Measurements from ENCODE around the gene PROS1. TPM values are rescaled to one million over a fixed set of nuclear protein-coding genes. Genes with fewer than 3 reads are reported as not detected.

Gene PROS1
- total and polyA plus RNA-seq, 2 of the 8 experiments (the other 6 are each of a cell fraction or from before 2014, with no cell fraction given) = 0.65 to 2.5 TPM

DNA sequence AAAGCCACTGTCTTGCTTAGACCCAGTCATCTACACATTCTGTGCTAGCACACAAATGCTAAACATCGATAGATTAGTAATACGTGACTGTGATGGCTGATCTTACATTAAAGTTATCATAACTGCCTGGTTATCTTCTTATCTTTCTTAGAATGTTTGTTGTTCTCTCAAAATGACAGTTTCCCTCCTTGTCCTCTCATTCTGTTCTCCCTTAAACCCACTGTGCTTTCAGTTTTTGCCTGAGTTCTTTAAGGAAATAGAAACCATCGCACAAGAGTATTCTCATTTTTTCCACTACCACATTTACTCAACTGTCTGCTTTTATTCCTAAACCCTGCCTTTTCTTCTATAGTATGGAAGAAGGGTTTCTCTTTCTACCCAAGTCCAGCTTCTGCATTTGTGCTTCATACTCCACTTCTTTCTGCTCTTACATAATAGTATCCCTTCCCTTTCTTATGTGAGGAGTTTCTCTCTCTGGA, 37.6 kb upstream of the PROS1 start:
- Histone ChIP-seq H3K4me3 (ENCODE audit: extremely low read depth in 1 of 4, insufficient read depth in 2 of 4, low read depth in 3 of 4, low read length in 4 of 4) (no peak overlapping the region), H3K79me2 (ENCODE audit: control insufficient read depth in 1 of 2, insufficient read depth in 2 of 2, low read length in 2 of 2) (no peaks in the 10 kb centered on the region), H2BK120ac (replicated peaks; ENCODE audit: low read depth, low read length) (no peak overlapping the region), H3K36me3 (ENCODE audit: control insufficient read depth in 2 of 4, insufficient read depth in 4 of 4, low read length in 3 of 4) (no peaks in the 10 kb centered on the region), H2BK12ac (ENCODE audit: low read depth, low read length) (no peak overlapping the region), H3K18ac (ENCODE audit: extremely low read depth, low read length) (no peak overlapping the region), H4K91ac (replicated peaks; ENCODE audit: insufficient read length, low read length) (no peak overlapping the region), H3K4me1 (replicated peaks in 1 of 4; ENCODE audit: control insufficient read depth in 3 of 4, insufficient read depth in 4 of 4, low read length in 3 of 4) (no peaks in the 10 kb centered on the region), H4K8ac (ENCODE audit: extremely low read depth, insufficient read depth, low read length) (no peak overlapping the region), H2BK20ac (ENCODE audit: low read length) (no peak overlapping the region), H2BK5ac (ENCODE audit: low read depth, low read length) (no peak overlapping the region), H3K14ac (ENCODE audit: insufficient read length) (no peak overlapping the region), H4K20me1 (replicated peaks in 1 of 2; ENCODE audit: control insufficient read depth in 1 of 2, insufficient read depth in 2 of 2, low read length in 2 of 2) (no peaks in the 10 kb centered on the region), H3K23me2 (ENCODE audit: low read depth, low read length) (no peaks in the 10 kb centered on the region), H2AFZ (ENCODE audit: low read length) (no peak overlapping the region), H3K27me3 (replicated peaks in 1 of 4; ENCODE audit: control insufficient read depth in 3 of 4, extremely low read depth in 1 of 4, insufficient read depth in 3 of 4, low read length in 3 of 4) (no peaks in the 10 kb centered on the region), H3K56ac (replicated peaks; ENCODE audit: insufficient read length, low read depth, low read length) (no peak overlapping the region), H3K9me3 (ENCODE audit: insufficient read depth in 2 of 2, low read depth in 1 of 2, low read length in 1 of 2) (no peaks in the 10 kb centered on the region), H3K9ac (replicated peaks in 1 of 4; ENCODE audit: extremely low read depth in 1 of 4, low read depth in 3 of 4, low read length in 3 of 4) (no peak overlapping the region), H3K27ac (ENCODE audit: low read depth, low read length) (no peak overlapping the region), H3K79me1 (ENCODE audit: low read depth, low read length) (no peaks in the 10 kb centered on the region), H4K5ac (ENCODE audit: insufficient read length, low read depth, low read length) (no peak overlapping the region), H3K4ac (replicated peaks; ENCODE audit: insufficient read length, low read depth, low read length) (no peak overlapping the region), H2AK5ac (ENCODE audit: low read depth, low read length) (no peak overlapping the region), H3K4me2 (ENCODE audit: insufficient read depth in 1 of 2, low read depth in 2 of 2, low read length in 2 of 2) (no peak overlapping the region), H2BK15ac (ENCODE audit: low read length) (no peak overlapping the region), H3K23ac (ENCODE audit: insufficient read length) (no peak overlapping the region)
- WGBS, 2 experiments (ENCODE audit: extremely low coverage in 1 of 2, insufficient coverage in 1 of 2, insufficient read length in 1 of 2, insufficient replicate concordance in 2 of 2, low coverage in 1 of 2, low lambda C conversion rate in 2 of 2, missing lambda C conversion rate in 1 of 2) = 97% methylated on average over 3 of the region's 3 CpGs; no CpG with 5 or more reads in 1 of the 2 experiments
- ChIA-PET CTCF (ENCODE audit: partially characterized antibody) (interaction anchor here (1.4 kb wide), 1 partner anchor 26 kb away, joined by 3 read pairs; no protein-coding TSS in a partner anchor), POLR2A (ENCODE audit: partially characterized antibody) (no interaction called here)
- no peak for DNase-seq (ENCODE audit: low read depth in 1 of 2, low spot score in 2 of 2)
- FAIRE-seq = no peak
- TF ChIP-seq TCF12 (IDR thresholded peaks at IDR 0.05; ENCODE audit: low read depth, low read length) (no peak), SP2 (IDR thresholded peaks at IDR 0.05; ENCODE audit: low read length) (no peak), YY1 (IDR thresholded peaks at IDR 0.05; ENCODE audit: low read depth, low read length) (no peak), JUN (IDR thresholded peaks at IDR 0.05; ENCODE audit: low read depth, low read length) (no peak), CREB1 (IDR thresholded peaks at IDR 0.05) (no peak), RXRA (IDR thresholded peaks at IDR 0.05; ENCODE audit: insufficient read depth, low read depth, low read length) (no peak), KDM5A (IDR thresholded peaks at IDR 0.05; ENCODE audit: low read length) (no peak), POLR2A (IDR thresholded peaks at IDR 0.05; ENCODE audit: control extremely low read depth in 1 of 2, low read depth in 2 of 2, low read length in 2 of 2) (no peak)
